H9 (cell line): ENCODE data around the gene TXNDC11. TPM values are rescaled to one million over a fixed set of nuclear protein-coding genes. Genes with fewer than 3 reads are reported as not detected.
A peak's percentile ranks its signal among the peaks of the same experiment; 100 is the strongest.

ENCODE experiments used
- DNase-seq: peaks from one replicate; pipeline ENCODE4 v3.0.0-alpha.2; 2017
- H2AFZ ChIP-seq: one replicate; pipeline ENCODE4 v1.6.1; 2013; ENCODE audit warnings: mild to moderate bottlenecking, low read length, control low read depth, moderate library complexity
- H2AK5ac ChIP-seq: 2 replicates; pipeline ENCODE4 v1.6.1; 2013; ENCODE audit warnings: low read length, control low read depth, mixed read lengths; ENCODE audit not compliant: insufficient read length
- H2BK120ac ChIP-seq: one replicate; pipeline ENCODE4 v1.6.1; 2013; ENCODE audit warnings: low read depth, mild to moderate bottlenecking, low read length, control low read depth, inconsistent platforms; ENCODE audit not compliant: poor library complexity, severe bottlenecking
- H2BK12ac ChIP-seq: 2 replicates; pipeline ENCODE4 v1.6.1; 2013; ENCODE audit warnings: low read length, control low read depth, mixed read lengths, low read depth; ENCODE audit not compliant: insufficient read length
- H2BK15ac ChIP-seq: 2 replicates; pipeline ENCODE4 v1.6.1; 2013; ENCODE audit warnings: low read depth, low read length, control low read depth
- H2BK20ac ChIP-seq: one replicate; pipeline ENCODE4 v1.6.1; 2013; ENCODE audit warnings: low read depth, mild to moderate bottlenecking, low read length, control low read depth, inconsistent platforms; ENCODE audit not compliant: poor library complexity, severe bottlenecking
- H2BK5ac ChIP-seq: 2 replicates; pipeline ENCODE4 v1.6.1; 2013; ENCODE audit warnings: low read length, control low read depth, mixed read lengths; ENCODE audit not compliant: insufficient read length
- H3K14ac ChIP-seq: 2 replicates; pipeline ENCODE4 v1.6.1; 2013; ENCODE audit warnings: low read length, control low read depth; ENCODE audit not compliant: insufficient read depth
- H3K18ac ChIP-seq: 2 replicates; pipeline ENCODE4 v1.6.1; 2013; ENCODE audit warnings: low read depth, mild to moderate bottlenecking, mixed read lengths, low read length, control low read depth; ENCODE audit not compliant: insufficient read length
- H3K23ac ChIP-seq: 2 replicates; pipeline ENCODE4 v1.6.1; 2013; ENCODE audit warnings: low read length, control low read depth, mixed read lengths, low read depth; ENCODE audit not compliant: insufficient read length
- H3K23me2 ChIP-seq: 2 replicates; pipeline ENCODE4 v1.6.1; 2013; ENCODE audit warnings: low read depth, mild to moderate bottlenecking, mixed read lengths, low read length, control low read depth; ENCODE audit not compliant: insufficient read length, poor library complexity, severe bottlenecking
- H3K27ac ChIP-seq: 2 replicates; pipeline ENCODE4 v1.5.1; 2013; ENCODE audit warnings: low read length, control low read depth, mixed read lengths, low read depth; ENCODE audit not compliant: insufficient read length
- H3K27me3 ChIP-seq: 2 replicates; pipeline ENCODE4 v1.6.1; 2013; ENCODE audit warnings: low read length, control low read depth, inconsistent platforms; ENCODE audit not compliant: insufficient read depth
- H3K4ac ChIP-seq: 2 replicates; pipeline ENCODE4 v1.6.1; 2013; ENCODE audit warnings: low read depth, mild to moderate bottlenecking, control low read depth, inconsistent platforms, low read length, moderate library complexity
- H3K4me1 ChIP-seq: 2 replicates; pipeline ENCODE4 v1.6.1; 2013; ENCODE audit warnings: low read length, control low read depth, inconsistent platforms; ENCODE audit not compliant: insufficient read depth
- H3K4me2 ChIP-seq: 2 replicates; pipeline ENCODE4 v1.6.1; 2013; ENCODE audit warnings: low read length, control low read depth, mixed read lengths; ENCODE audit not compliant: insufficient read length, insufficient read depth
- H3K56ac ChIP-seq: 2 replicates; pipeline ENCODE4 v1.6.1; 2013; ENCODE audit warnings: low read depth, mild to moderate bottlenecking, mixed read lengths, low read length, control low read depth; ENCODE audit not compliant: insufficient read length
- H3K79me1 ChIP-seq: 2 replicates; pipeline ENCODE4 v1.6.1; 2013; ENCODE audit warnings: low read depth, mild to moderate bottlenecking, moderate library complexity, low read length, control low read depth, inconsistent platforms; ENCODE audit not compliant: insufficient read depth, poor library complexity, severe bottlenecking
- H3K79me2 ChIP-seq: 2 replicates; pipeline ENCODE4 v1.6.1; 2013; ENCODE audit warnings: low read length, control low read depth, inconsistent platforms; ENCODE audit not compliant: insufficient read depth
- H3K9ac ChIP-seq: 2 replicates; pipeline ENCODE4 v1.6.1; 2013; ENCODE audit warnings: low read length, control low read depth, mixed read lengths; ENCODE audit not compliant: insufficient read length; ENCODE audit errors: extremely low read depth
- H3K9me3 ChIP-seq: one replicate; pipeline ENCODE4 v1.6.1; 2013; ENCODE audit warnings: low read depth, low read length, inconsistent platforms; ENCODE audit not compliant: control insufficient read depth
- H3T11ph ChIP-seq: one replicate; pipeline ENCODE4 v1.6.1; 2013; ENCODE audit warnings: mild to moderate bottlenecking, low read length, control low read depth, inconsistent platforms
- H4K20me1 ChIP-seq: one replicate; pipeline ENCODE4 v1.6.1; 2013; ENCODE audit not compliant: control insufficient read depth, insufficient read length, insufficient read depth
- H4K5ac ChIP-seq: 2 replicates; pipeline ENCODE4 v1.6.1; 2013; ENCODE audit warnings: low read depth, mild to moderate bottlenecking, mixed read lengths, low read length, control low read depth; ENCODE audit not compliant: insufficient read length
- H4K8ac ChIP-seq: replicated peaks from 2 replicates; pipeline ENCODE4 v1.6.1; 2013; ENCODE audit warnings: low read length, control low read depth, mixed read lengths, low read depth; ENCODE audit not compliant: insufficient read length
- H4K91ac ChIP-seq: 2 replicates; pipeline ENCODE4 v1.6.1; 2013; ENCODE audit warnings: low read depth, mild to moderate bottlenecking, moderate library complexity, mixed read lengths, low read length, control low read depth; ENCODE audit not compliant: insufficient read length
- H3K27ac Mint-ChIP-seq, 3 experiments: 2 replicates in 2 of 3; 3 replicates in 1 of 3; pipeline ENCODE4 v1.8.0; 2020 to 2021; ENCODE audit warnings: mixed read lengths in 3 of 3, mild to moderate bottlenecking in 1 of 3, moderate library complexity in 1 of 3
- H3K27me3 Mint-ChIP-seq: 2 replicates; pipeline ENCODE4 v1.8.0; 2021; ENCODE audit warnings: low read depth, mild to moderate bottlenecking, moderate library complexity, mixed read lengths
- H3K36me3 Mint-ChIP-seq, 3 experiments: 2 replicates in 2 of 3; 3 replicates in 1 of 3; pipeline ENCODE4 v1.8.0; 2020 to 2021; ENCODE audit warnings: low read depth in 3 of 3, mixed read lengths in 3 of 3; ENCODE audit not compliant: insufficient read depth in 1 of 3
- H3K4me1 Mint-ChIP-seq, 2 experiments: 2 replicates each; pipeline ENCODE4 v1.8.0; 2020; ENCODE audit warnings: mixed read lengths in 2 of 2
- H3K4me3 Mint-ChIP-seq, 2 experiments: 2 replicates in 1 of 2; 3 replicates in 1 of 2; pipeline ENCODE4 v1.8.0; 2020 to 2021; ENCODE audit warnings: mild to moderate bottlenecking in 2 of 2, mixed read lengths in 2 of 2, moderate library complexity in 1 of 2
- H3K9me3 Mint-ChIP-seq, 2 experiments: 2 replicates in 1 of 2; 3 replicates in 1 of 2; pipeline ENCODE4 v1.8.0; 2020; ENCODE audit warnings: mild to moderate bottlenecking in 2 of 2, mixed read lengths in 2 of 2, moderate library complexity in 1 of 2
- WGBS: extraction: QIAGEN DNeasy Blood & Tissue Kit; methylation state at CpG from one replicate; pipeline ENCODE4 v1.1.7; 2013; ENCODE audit warnings: missing lambda C conversion rate, low lambda C conversion rate, mixed read lengths; ENCODE audit not compliant: insufficient read length; ENCODE audit errors: extremely low coverage; 5-methylcytosine and 5-hydroxymethylcytosine counted together
- total RNA-seq: library from RNA; stranded (reverse); gene quantifications from 2 replicates; pipeline ENCODE4 v1.2.1, GENCODE V29; 2021
- TF ChIP-seq, protein P1 (sequence below): fragments of 200-600 bp; sonication (generic); conservative IDR thresholded peaks from 3 replicates; pipeline ENCODE4 v1.8.0; 2021; ENCODE audit warnings: antibody characterized with exemption, mild to moderate bottlenecking

TXNDC11 gene
- total RNA-seq, 1 experiment from 2014 or later, result 12.2 TPM

DNA sequence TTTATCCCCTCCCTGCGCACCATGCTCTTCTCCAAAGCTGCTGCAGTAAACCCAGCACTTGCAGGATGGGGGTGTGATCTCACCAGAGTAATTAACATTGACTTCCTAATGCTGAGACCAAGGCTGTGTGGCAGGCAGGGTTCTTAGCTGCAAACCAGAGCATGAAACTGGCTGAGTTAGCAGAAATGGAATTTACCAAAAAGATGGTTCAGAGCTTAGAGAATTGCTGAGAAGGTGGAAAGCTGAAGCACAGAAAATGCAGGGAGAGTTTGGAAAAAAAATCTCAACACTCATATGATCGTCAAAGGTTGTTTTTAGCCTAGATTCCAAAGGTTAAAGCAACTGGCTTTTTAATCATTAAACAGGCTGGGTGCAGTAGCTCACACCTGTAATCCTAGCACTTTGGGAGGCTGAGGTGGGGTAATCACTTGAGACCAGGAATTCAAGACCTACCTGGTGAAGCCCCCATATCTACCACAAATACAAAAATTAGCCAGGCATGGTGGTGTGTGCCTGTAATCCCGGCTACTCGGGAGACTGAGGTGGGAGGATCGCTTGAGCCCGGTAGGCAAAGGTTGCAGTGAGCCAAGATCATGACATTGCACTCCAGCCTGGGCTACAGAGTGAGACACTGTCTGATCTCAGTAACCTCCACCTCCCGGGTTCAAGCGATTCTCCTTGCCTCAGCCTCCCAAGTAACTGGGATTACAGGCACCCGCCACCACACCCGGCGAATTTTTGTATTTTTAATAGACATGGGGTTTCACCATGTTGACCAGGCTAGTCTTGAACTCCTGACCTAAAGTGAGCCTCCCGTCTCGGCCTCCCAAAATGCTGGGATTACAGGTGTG lies 6.0 kb upstream of the TXNDC11 start:
- Mint-ChIP-seq H3K27me3 (no peaks in the 10 kb centered on the region), H3K36me3 (peaks cover 8 to 38% (median 35%) of the 10 kb centered on the region in 3 experiments; a peak in 6 of 7 replicates), H3K4me3 (no peak overlapping the region), H3K4me1 (peaks cover 7 to 11% of the 10 kb centered on the region in 2 experiments), H3K27ac (peak overlapping the region in 2 of 3 experiments; percentile 61 to 70; a peak in 2 of 7 replicates), H3K9me3 (no peaks in the 10 kb centered on the region)
- Histone ChIP-seq H2BK15ac (no peak overlapping the region), H3K14ac (no peak overlapping the region), H4K20me1 (no peaks in the 10 kb centered on the region), H4K91ac (no peak overlapping the region), H4K8ac (no peak overlapping the region), H3K9me3 (no peaks in the 10 kb centered on the region), H3K4ac (no peak overlapping the region), H3K4me2 (no peak overlapping the region), H3K79me2 (no peaks in the 10 kb centered on the region), H2AFZ (no peak overlapping the region), H3K9ac (no peak overlapping the region), H3K23ac (no peak overlapping the region), H3K23me2 (peaks cover under 1% of the 10 kb centered on the region), H2BK120ac (no peak overlapping the region), H3T11ph (no peak overlapping the region), H3K4me1 (no peaks in the 10 kb centered on the region), H3K27me3 (no peaks in the 10 kb centered on the region), H3K27ac (peak overlapping the region; percentile 6), H3K79me1 (no peaks in the 10 kb centered on the region), H2BK20ac (no peak overlapping the region), H2AK5ac (no peak overlapping the region), H4K5ac (no peak overlapping the region), H2BK12ac (no peak overlapping the region), H2BK5ac (no peak overlapping the region), H3K56ac (no peak overlapping the region), H3K18ac (no peak overlapping the region)
- TF ChIP-seq, protein P1, sequence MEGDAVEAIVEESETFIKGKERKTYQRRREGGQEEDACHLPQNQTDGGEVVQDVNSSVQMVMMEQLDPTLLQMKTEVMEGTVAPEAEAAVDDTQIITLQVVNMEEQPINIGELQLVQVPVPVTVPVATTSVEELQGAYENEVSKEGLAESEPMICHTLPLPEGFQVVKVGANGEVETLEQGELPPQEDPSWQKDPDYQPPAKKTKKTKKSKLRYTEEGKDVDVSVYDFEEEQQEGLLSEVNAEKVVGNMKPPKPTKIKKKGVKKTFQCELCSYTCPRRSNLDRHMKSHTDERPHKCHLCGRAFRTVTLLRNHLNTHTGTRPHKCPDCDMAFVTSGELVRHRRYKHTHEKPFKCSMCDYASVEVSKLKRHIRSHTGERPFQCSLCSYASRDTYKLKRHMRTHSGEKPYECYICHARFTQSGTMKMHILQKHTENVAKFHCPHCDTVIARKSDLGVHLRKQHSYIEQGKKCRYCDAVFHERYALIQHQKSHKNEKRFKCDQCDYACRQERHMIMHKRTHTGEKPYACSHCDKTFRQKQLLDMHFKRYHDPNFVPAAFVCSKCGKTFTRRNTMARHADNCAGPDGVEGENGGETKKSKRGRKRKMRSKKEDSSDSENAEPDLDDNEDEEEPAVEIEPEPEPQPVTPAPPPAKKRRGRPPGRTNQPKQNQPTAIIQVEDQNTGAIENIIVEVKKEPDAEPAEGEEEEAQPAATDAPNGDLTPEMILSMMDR, result no peak
- no CpG with 5 or more reads among the region's 13 CpGs for WGBS
- no peak for DNase-seq
